HG02571 (cell line): Measurements from ENCODE around the gene SLIT3.

ENCODE experiments used
- ATAC-seq: cut with Tn5 transposase; IDR thresholded peaks from one replicate; pipeline ENCODE4 v1.9.1; 2021; ENCODE audit warnings: mild to moderate bottlenecking, moderate library complexity; ENCODE audit not compliant: unreplicated experiment

The SLIT3 gene

DNA sequence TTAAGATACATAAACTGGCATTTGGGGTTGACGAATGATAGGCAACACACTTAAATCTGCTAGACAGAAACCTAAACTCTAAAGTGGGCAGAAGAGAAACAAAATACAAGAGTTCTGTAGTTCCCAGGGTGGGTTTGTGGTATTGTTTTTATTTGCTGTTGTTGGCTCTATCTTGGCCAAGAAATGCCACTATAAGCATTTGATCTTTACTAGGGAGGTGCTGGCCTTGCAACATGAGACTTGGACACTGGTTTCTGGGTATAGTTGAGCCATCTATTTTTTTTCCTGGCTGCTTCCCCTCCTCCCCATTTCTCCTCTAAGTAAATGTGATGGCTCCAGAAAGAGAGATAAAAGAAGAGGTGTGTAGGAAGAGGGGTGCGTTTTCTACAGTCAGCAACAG, 251.2 kb downstream of the SLIT3 start:
- no peak for ATAC-seq

DNA sequence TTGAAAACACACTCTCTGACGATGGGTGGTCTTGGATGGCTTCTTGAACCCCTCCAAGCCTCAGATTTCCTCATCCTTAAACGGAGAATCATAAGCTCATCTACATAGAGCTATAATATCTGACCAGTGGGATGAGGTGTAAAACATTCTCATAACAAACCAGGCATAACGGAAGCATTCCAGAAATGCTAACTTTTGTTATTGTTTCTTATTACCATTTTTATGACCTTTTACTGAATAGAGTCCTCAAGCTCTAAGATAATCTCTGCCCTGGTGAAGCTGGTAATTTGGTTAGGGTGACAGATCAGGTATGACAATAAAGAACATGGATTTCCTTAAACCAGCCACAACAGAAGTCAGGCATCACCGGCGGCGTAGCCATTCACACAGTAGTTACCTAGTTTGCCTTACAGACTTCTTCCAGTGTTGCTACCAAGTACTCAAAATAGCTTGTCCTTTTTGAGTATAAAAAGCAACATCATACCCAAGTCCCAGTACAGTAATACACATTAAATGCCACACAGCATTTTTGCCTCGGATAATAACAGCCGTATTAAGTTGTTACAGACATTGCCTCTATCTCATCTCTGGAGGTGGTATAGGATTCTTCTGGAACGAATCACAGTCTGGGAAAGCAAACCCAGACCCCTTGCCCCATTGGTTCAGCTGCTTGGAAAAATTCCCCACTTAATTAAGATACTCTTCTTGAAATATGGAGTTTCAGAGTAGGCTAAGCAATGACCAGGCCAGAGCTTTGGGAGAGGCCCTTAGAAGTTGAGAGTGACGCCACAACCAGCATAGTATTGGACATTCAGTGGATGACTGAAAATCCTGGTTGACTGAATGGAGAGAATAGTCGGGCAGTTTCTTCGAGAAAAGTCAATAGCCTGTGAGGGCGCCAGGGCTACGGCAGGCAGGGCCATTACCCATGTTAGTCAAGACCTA, 252.5 kb downstream of the SLIT3 start:
- ATAC-seq: no peak

DNA sequence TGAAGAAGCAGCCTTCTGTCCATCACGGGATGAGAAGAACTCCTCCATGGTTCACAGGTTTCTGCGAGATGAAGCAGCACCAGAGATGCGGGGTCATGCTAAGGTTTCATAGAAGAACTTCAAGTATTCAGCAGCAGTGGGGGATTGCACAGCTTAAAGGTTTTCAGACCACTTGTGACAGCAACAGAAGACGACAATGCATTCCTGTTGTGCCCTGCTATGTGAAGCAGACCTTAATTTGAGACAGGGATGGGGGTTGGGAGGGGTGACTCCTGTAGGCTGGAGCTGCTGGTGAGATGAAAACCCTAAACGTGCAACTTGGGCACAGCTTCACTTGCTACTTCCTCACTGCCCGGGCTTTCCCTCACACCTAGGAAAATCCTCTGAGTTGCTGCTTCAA, 256.0 kb downstream of the SLIT3 start:
- ATAC-seq: no peak

DNA sequence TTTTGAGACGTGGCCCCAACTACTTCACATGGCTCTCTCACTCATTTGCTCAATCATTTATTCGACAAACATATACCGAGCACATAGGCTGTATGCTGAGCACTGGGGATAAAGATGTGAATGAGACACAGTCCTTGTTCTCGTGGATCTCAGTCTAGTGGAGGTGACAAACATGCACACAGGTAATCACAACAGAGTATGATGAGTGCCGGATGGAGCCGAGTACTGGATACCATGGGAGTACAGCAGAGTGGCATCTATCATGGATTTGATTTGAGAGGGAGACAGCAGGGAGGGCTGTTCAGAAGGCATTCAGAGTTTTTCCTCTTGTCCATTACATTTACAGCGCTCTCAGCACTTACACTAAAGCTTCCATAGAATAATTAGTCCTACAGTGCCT, 259.8 kb downstream of the SLIT3 start:
- no peak for ATAC-seq

DNA sequence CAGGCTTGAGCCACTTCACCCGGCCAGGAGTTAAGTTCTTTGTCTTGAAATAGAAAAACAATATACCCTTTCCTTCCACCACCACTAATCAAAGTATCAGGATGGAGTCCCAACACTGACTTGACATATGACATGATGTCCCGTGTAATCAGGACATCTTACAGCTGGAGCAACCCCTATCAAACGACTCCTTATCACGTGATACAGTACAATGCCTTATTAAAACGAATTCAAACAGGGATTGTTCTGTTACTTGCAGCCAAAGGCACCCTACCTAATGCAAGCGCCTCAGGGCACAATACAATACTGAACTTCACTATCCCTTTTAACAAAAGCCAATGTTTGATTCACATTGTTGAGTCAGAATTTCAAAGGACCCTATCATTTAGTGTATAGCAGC, 261.3 kb downstream of the SLIT3 start:
- ATAC-seq: no peak

DNA sequence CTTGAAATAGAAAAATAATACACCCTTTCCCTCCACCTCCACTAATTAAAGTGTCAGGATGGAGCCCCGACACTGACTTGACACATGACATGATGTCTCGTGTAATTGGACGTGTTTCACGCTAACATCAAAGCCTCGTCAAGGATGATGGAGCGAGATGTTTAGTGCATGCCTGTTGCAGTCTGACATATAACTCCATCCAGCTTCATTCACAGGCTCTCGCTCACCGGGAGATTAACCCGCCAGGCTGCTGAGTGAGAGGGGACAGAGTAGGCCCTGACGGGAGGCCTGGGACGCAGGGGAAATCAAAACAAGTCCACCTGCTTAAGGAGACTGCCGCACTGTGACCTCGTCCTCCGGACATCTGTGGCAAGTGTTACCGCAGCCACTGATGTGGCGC, 263.5 kb downstream of the SLIT3 start:
- ATAC-seq: no peak

DNA sequence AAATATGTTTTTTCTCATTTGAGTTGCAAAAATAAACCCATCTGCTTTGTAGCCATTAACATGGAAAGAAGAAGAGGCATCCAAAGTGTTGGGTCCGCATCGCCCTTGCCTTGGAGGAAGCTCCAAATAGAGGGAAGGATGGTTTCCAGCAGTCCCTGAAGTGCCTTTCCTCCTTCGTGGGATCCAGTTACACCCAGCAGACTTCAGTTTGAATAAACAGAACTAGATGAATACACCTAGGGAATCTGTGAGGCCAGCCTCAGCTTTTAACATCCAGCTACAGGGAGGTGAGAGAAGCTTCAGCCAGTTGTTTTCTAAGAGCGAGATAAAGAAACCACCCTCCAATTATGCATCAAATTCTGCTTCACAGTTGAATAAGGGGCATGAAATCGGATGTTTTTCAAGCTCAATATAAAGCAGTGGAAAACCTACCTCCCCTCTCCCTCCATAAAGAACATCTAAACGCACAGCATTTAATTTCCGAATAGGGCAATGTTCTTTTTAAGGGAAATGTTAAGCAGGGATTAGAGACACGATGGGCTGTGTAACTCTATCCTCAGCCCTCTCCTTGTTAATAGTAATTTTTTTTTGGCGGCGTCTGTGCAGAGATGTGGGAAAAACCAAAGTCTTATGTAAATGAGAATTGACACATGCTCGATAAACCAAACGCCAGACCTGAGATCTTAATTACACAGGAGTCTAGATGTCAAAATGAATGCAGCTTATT, 264.7 kb downstream of the SLIT3 start:
- no peak for ATAC-seq

DNA sequence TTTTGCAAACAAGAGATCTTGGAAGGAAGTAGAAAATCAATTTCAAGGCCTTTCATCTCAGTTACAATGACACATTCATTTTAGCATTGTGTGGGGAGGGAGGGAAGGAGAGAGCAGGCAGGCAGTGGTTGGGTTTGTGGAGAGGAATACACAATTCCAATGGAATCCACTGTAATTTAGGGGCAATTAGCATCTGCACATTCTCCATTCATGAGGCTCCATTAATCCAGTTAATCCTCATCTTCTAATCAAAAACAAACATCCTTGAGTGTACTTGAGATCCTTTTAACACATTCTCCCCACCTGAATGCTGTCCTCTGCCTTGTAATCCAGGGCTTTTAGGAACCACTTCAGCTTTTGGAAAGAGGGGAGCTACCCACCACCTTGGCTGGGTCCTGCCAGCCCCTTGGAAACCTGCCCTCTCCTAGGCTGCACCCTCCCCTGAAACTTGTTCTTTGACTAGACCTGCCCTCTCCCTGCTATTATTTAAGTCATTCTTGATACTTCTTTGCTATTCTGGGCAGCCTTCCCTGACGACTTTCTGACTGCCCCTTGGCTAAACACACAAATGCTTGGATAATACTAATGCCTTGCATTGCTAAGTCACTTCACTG, 271.2 kb downstream of the SLIT3 start:
- no peak for ATAC-seq

DNA sequence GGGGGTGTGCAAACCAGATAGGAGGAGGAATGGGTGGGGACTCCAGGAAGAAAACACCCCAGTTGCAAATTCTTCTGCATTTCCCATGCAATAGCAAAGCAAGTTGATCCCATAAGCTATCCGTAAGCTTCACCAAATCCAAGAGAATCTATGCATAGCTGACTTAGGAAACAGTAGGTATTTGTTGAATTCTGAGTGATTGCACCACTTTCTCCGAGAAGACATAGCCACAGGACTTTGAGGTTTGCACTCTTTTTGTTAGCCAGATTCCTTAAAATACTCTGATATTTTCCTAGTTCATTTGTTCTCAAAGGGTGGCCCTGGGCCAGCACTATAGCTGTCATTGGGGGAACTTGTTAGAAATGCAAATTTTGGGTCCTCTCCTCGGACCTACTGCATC, 271.9 kb downstream of the SLIT3 start:
- no peak for ATAC-seq

DNA sequence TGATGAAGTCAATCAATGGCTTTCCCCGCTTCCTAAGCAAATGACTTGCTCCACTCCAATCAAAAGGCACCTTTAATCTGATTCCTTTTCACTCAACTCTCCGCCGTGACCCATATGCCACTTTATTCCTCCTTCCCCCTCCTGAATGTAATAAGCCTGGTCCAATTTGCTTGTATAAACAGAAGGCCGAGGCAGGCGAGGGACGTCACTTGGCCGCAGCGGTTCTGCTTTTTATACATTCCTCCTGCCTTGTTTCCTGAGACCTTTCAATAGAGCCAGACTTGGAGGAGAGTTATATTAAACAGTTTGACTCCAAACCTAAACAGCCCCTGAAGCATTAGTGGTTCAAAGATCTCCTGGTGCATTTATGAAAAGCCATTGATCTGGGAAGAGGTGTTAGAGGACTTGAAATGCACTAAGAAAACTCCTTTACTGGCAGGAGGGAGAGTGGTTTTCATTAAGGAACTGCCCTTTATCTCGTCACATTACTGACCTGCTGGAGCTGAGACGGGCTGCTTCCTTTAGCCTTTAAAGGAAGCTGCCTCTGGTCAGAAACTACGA, 273.4 kb downstream of the SLIT3 start:
- ATAC-seq: no peak

DNA sequence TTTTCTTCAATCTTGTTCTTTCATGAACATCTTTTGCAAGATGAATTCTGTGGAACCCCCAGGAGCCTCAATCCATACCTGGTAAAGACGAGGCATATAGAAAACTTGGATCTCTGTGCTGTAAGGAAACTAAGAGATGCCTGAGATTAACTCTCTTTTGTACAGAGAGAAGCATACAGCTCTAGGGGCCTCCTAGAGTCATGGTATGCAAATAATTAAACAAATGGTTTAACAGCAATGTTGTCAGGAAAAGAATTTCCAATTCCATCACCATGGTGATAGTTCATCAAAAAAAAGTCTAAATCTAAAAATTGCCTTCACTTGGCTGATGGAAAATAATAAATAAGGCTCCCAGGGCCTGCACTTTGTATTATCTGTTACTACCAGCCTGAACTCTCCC, 275.4 kb downstream of the SLIT3 start:
- no peak for ATAC-seq

DNA sequence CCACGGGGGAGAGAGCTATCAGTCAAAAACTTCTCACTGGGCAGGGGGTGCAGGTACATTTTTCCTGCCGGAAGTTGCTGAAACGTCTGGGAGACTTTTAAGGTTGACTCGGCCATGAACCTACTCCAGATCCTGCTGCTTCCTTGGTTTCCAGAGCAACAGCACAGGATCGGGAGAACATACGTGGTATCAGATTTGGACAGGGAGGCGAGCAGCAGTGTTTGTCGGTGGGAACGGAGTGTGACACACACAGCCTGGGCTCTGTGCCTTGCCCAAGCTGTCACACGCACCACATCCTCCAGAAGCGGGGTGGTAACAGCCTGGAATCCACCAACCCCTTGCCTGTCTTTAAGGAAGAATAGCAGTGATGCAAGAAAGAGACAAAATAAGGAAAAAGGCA, 276.5 kb downstream of the SLIT3 start:
- ATAC-seq: no peak

DNA sequence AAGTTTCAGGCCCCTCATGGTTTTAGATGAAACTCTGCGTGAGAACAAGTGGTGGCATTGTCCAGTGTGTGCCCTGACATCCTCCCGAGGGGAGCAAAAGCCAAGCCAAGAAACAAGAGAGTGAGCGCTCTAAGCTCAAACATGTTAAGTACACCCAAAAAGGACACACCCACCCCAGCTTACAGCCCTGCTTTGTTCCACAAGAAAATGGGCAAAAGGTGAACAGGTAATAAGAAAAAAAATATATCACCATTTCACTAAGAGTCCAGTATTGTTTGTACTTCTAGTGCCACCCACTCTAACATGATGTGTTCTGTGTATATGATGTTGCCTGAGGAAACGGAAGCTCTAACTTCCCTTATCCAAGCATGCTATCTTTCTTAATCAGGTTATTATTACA, 278.2 kb downstream of the SLIT3 start:
- ATAC-seq: no peak

DNA sequence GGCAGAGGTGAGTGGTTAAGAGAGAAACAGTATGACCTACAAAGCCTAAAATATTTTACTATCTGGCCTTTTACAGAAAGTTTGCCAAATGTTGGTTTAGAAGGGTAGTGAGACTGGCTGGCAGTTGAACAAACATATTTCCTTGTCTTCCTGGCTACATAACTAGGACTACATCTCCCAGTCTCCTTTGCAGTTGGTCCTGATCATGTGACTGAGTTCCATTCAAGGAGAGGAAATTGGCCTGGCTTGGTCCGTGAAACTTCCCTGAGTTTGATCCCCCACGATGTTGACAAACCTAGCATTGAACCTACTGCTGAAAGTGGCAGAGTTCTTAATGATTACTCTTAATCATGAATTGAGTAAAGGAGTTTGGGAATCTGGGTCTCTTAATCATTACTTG, 280.8 kb downstream of the SLIT3 start:
- ATAC-seq: no peak

DNA sequence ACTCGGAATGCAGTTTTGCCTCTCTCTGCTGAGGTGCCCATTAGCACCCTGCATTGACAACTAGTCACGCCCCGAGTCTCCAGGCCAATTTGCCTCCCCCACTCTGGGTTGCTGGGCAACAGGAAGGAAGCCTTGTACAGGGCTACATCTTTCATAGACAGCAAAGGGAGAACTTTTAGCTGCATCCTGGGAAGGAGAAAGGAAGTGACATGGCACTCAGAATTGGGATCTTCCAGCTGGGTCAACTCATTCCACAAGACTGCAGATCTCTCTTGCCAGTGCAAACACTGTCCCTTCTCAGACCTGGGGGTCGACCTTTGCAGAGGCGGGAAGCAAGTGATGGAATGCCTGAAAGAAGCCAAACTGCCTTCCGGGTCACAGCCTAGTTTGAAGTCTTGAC, 282.0 kb downstream of the SLIT3 start:
- no peak for ATAC-seq

DNA sequence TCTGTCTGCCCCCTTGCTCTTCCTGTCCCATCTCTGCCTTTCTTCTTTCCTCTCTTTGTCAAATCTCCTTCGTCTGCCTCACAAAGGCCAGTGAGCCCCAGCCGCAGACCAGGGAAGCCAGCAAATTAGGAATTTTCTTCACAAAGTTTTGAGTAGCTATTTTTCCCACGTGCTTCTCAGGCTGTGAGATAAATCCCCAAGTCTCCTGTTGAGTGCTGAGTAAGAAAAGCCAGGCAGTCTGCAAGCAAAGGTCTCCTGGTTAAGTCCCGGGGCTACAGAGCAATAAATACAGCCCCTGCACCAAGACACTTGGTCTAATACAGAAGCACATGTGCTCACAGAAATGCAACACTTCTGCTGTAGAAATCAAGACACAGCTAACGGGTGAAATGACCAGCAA, 284.9 kb downstream of the SLIT3 start:
- ATAC-seq: no peak

DNA sequence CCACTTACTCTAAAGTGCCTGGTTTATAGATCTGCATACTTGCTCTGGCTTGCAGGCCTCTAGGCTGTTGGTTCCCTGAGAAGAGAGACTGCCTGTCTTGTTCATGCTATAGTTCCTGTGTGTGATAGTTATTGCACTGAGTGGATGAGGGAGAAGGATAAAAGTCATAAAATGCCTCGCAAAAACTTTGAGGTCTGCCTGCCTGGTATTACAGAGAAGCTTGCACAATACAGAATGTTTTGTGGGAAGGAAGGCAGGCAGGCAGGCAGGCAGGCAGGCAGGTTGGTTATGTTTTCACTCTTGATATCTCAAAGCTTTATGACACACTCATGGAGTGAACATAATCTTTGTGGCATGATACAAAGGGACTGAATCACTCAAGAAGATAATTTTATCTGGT, 287.1 kb downstream of the SLIT3 start:
- ATAC-seq: no peak

DNA sequence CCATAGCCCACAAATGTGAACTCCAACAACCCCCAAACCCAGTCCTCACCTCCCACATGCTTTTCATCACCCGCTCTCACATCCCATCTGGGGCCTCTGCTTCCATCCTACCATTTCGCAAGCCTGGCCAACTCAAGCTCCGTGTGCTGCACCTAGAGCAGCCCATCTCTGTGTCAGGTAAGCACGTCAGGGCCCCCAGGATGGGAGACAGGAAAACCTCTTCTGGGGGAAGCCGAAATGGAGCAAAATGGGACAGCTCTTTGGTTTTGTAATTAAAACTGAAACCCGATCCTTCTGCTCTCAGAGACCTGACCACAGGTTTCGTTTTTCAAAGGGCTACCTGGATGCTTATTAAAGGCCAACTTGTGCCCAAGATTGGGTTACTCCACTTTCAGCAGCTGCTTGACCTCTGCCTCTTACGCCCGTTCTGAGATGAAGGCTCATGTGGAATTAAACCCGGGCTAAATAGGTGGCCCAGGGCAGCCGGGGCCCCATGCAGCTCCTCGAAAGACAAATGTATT, 287.7 kb downstream of the SLIT3 start:
- no peak for ATAC-seq

DNA sequence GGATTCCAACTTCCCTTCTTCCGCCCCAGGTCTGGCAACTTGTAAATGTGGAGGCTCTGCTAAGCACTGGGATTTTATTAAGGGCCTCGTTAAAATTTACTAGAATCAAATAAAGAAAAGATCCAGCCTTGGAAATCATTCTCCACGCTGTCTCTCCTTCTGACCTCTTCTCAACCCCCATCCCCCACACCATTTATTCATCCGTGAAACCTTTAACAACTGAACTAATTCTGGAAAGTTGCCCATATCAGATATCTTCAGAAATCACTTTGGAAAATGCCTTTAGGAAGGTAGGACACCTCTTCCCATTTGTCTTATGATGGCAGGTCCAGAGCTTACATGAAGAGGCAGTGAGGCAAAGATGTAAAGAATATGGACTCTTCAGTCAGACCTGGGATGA, 288.5 kb downstream of the SLIT3 start:
- no peak for ATAC-seq

DNA sequence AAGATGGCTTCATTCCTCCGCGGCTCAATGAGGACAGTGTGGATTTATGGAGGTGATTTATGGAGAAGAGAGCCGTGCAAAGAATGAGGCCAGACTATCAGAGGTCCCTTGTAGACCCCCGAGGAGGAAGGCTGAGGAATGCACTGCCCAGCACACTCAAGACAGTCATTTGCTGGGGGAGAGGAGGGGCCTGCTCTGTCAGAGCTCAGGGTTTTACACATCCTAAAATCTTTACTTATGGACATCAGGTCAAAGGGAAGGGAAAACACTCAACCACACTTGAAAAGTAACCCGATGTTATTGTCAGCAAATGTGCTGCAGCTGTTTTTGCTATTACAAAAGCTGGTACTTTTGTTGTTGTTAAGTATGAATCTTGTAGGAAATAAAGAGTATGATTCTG, 289.5 kb downstream of the SLIT3 start:
- no peak for ATAC-seq

DNA sequence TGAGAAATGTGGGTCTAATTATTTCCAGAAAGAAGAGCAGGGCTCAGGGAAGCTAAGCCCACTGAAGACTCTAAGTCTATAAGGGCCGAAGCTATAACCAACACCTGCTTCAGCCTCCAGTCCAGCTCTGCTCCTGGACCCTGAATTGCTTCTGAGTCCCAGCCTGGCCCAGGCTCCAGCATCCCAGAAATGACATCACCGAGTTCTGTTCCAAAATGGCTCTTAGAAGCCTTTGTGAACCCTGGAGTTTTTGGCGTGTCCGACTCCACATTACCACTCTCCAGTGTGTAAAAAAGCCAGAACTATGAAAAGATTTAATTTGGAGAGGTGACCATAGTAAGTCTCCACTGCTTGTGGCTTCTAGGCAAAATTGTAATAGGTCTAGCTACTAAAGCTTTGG, 289.9 kb downstream of the SLIT3 start:
- no peak for ATAC-seq
